ENCODE measurements around the gene RAB11FIP5. TPM values are rescaled to one million over a fixed set of nuclear protein-coding genes. Genes with fewer than 3 reads are reported as not detected.

Gene RAB11FIP5
- total RNA-seq, 1 donor from 2014 or later: 13.5 TPM

Other genes starting within 250 kb of the RAB11FIP5 start
- gene SPR, start 225.5 kb downstream of the RAB11FIP5 start, total RNA-seq (ENCODE audit: unreplicated experiment): 1.7 TPM
- 0.54 TPM for gene EMX1, start 195.4 kb downstream of the RAB11FIP5 start, total RNA-seq (ENCODE audit: unreplicated experiment)
- gene SFXN5, start 41.2 kb downstream of the RAB11FIP5 start, total RNA-seq (ENCODE audit: unreplicated experiment): 13.7 TPM
- not detected for gene NOTO, start 89.6 kb upstream of the RAB11FIP5 start, total RNA-seq (ENCODE audit: unreplicated experiment)
- gene SMYD5, start 101.3 kb upstream of the RAB11FIP5 start, total RNA-seq (ENCODE audit: unreplicated experiment): 17.0 TPM
- 26.8 TPM for gene PRADC1, start 120.3 kb upstream of the RAB11FIP5 start, total RNA-seq (ENCODE audit: unreplicated experiment)
- 269 TPM for gene CCT7, start 121.4 kb upstream of the RAB11FIP5 start, total RNA-seq (ENCODE audit: unreplicated experiment)
- gene FBXO41, start 171.5 kb upstream of the RAB11FIP5 start, total RNA-seq (ENCODE audit: unreplicated experiment): 14.0 TPM
- gene EGR4, start 180.6 kb upstream of the RAB11FIP5 start, total RNA-seq (ENCODE audit: unreplicated experiment): not detected